HG03045 (cell line): Measurements from ENCODE around the gene RAB3C.

Experiments
- ATAC-seq: cut with Tn5 transposase; IDR thresholded peaks from one replicate; pipeline ENCODE4 v1.9.1; 2021; ENCODE audit warnings: mild to moderate bottlenecking, moderate library complexity; ENCODE audit not compliant: unreplicated experiment

RAB3C gene

DNA sequence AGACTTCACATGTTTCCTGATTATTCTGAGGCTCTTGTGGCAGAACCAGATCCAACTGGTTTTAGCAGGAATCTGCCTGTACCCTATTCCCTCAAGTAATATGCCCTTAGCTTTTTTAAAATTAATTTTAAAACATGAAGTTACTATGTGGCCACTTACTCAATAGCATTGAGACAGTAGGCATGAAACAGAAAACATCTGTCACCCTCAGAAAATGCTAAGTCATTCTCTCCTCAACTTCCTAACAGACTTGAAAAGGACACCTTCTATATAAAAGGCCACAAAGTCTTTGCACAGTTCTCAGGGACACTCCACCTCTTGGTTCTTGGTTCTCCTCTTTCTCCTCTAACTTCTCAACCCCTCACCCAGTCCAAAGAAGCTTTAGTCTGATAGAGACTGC is 277.8 kb downstream of the RAB3C start:
- no peak for ATAC-seq

DNA sequence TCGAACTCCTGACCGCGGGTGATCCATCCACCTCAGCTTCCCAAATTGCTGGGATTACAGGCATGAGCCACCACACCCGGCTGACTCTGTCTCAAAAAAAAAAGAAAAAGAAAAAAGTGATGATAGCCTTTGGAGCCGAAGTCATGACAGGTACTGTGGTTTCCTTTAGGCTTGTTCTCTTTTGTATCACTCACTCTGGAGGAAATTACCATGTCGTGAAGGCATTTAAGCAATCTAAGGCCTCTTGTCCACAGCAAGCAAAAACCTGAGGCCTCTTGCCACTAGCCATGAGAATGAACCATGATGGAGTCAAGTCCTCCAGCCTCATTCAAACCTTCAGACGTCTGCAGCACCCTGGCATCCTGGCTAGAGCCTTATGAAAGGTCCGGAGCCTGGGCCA is 286.1 kb downstream of the RAB3C start:
- ATAC-seq: no peak

DNA sequence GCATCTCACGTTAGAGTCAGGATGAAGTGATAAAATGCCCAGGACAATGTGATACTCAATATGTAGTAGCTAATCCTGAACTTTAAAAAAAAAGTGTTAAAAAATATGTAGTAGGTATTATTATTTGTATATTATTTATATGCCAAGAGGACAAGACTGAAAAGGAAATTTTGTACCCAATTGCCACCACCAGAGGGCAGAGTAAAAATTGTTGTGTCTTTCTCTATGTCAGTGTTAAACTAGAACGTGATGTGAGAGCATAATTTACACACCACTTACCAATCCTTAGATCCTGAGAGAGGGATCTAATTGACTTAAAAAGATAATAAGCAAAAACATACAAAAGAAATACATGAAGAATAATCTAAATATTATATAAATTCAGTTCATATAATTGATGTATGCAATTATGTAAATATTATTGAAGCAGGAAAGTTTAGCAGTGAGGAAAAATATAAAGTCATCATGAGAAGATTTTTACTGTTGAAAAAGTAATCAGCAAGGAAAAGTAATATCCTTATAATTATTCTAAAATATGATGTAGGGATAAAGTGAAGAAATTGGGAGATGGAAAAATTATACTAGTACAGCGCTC is 288.9 kb downstream of the RAB3C start:
- no peak for ATAC-seq

GRCh38 chr5:58872670-58873273 is 289.9 kb downstream of the RAB3C start:
- no peak for ATAC-seq

GRCh38 chr5:58875599-58875998 is 292.7 kb downstream of the RAB3C start:
- ATAC-seq: no peak

DNA sequence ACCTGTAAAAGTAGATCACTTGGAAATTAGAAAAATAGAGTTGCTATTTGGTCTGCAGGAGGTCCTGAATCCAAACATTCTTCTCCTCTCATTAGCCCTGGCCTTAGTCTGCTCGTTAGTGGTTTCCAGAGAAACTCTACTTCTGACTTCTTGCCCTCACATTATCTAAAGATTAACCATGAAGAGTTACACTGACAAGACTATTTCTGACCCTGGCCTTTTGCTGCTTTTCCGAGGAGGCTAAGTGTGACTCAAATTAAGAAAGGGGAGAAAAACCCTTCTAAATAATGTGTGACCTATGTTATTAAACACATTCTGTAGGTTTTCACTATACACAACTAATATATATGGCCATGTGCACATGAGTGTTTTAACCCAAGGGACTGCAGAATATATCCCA is 302.4 kb downstream of the RAB3C start:
- no peak for ATAC-seq

GRCh38 chr5:58886315-58887207 is 303.7 kb downstream of the RAB3C start:
- ATAC-seq: peak; percentile 86

GRCh38 chr5:58887311-58887710 is 304.4 kb downstream of the RAB3C start:
- no peak for ATAC-seq

DNA sequence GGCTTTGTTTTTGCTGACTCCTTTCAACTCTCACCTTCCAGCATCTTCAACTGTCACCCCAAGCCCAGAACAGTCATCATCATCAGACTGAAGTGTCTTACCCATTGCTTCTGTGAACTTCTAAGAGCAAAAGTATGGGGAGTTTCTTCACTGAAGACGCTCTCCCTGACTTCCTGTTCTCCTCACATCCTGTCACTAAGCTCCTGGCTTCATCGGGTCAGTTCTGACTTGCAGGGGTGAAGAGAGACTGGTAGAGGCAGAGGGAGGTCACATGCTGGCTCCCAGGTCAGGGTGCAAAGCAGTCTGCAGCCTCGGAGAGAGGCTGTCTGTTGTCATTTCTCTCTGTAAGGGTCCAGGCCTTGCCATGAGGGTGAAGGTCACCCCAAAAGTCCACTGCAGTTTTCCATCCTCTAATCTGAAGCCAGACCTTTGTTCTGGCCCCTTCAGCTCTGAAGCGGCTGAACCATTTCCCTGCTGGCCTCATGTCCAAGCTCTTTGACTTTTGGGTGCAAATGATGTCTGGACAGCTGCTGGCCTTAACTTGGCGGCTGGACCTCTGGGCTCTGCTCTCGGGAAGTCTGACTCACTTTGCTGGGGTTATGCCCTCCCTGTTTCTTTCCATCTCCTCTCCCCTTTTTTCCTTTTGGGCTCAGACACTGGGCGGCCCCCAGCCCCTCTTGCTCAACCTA is 305.0 kb downstream of the RAB3C start:
- ATAC-seq: no peak

- ATAC-seq: no peak
These were observed 307.4 kb downstream of the RAB3C start for GRCh38 chr5:58890265-58890664.

- ATAC-seq: no peak
These were observed 307.8 kb downstream of the RAB3C start for GRCh38 chr5:58890701-58891085.

DNA sequence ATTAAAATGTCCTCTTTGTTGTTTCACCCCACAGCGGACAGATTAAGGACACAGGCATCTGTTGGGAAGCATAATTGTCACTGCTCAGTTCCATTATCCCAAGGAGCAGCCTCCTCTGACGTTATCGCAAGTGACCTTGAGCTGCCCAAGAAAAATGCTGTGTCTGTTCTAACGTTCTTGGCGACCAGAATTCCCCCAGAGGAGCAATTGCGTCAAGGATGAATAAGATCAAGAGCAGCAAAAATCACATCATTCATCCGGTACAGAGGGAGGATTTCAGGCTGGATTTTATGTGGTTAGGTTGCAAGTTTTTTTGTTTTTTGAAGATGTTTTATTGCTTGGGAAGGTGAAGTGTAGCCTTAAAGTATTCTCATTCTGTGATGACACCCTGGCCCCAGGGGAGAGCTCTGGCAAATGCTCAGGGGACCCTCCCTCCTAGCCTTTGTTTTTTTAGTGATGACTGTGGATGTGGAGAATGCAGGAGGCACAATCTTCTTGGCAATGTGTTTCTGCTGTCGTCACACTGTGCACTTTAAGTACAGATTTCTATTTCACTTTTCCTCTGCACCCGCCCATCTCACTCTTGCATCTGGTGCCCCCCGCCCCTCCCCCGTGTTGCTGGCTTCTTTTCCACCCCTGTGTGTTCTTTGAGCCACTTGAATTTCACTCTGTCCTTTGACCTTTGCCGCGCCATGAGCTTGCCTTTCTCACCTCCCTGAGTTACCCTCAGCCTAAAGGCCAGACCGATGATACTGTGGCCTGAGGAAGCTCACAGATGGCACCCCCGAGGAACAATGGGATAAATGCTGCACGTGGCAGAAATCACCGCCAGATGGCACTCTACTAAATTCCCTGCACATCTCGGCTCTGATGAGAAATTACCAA is 308.5 kb downstream of the RAB3C start:
- no peak for ATAC-seq

GRCh38 chr5:58891971-58892343 is 309.1 kb downstream of the RAB3C start:
- ATAC-seq: no peak

GRCh38 chr5:58893551-58893950 is 310.7 kb downstream of the RAB3C start:
- ATAC-seq: no peak

GRCh38 chr5:58898006-58898405 is 315.1 kb downstream of the RAB3C start:
- ATAC-seq: no peak

DNA sequence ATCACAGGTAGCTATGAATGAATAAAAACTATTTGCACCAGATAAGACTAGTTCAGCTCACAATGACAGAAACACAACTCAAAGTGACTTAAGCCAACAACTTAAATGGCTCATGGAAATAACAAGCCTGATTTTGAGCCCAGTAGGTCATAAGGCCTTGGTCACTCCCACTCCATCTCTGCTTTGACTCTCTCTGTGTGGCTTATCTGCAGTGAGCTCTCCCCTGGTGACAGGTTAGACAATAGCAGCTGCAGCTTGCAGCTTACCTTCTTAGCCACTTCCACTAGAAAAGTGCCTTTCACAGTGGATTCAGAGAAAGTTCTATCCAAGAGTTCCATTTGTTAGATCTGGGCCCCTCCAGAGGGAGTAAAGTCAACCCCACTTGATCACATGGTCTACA is 315.7 kb downstream of the RAB3C start:
- ATAC-seq: no peak

DNA sequence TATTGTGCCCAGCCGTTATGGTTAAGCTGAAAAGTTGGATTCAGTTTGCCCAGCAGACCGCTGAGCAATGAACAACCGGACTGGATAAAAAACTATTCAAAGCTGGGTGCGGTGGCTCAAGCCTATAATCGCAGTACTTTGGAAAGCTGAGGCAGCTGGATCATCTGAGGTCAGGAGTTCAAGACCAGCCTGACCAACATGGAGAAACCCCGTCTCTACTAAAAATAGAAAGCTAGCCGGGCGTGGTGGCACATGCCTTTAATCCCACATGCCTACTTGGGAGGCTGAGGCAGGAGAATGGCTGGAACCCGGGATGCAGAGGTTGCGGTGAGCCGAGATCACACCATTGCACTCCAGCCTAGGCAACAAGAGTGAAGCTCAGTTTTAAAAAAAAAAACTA is 318.4 kb downstream of the RAB3C start:
- no peak for ATAC-seq

DNA sequence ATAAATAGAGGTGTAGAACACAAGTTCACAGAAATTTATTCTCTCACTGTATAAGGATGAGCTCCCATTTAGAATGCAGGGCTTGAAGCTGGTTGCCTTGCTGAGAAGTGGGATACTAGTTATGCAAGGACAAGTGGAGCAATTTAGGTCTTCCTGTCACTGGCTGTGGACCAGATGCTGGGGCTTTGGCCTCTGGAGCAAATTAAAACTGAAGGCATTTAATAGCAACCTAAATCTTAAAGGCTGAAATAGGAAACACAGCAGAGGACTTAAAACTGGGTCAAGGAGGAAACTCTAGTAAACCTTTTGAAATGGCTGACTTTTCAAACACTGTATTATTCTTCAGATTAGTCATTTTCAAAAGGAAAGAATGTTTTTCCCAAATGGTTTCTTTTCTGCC is 319.4 kb downstream of the RAB3C start:
- no peak for ATAC-seq

GRCh38 chr5:58902765-58903164 is 319.9 kb downstream of the RAB3C start:
- no peak for ATAC-seq

DNA sequence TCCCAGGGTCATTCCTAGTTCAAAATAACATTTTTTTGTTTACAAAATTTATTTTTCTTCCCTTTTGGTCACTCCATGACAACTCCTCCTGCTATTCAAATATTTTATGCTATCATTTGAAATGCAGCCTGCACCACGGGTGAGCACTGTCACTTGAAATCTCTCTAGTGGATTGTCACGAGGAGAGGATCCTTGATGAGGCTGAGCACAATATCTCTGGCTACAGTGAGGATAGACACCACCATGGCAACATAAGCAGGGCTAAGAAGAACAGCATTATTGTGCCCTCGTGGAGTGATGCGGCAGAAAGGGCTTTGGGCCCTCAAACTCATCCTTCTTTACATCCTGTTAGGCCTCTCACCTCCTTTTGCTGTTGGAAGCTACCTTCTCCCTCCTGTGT is 321.9 kb downstream of the RAB3C start:
- no peak for ATAC-seq

DNA sequence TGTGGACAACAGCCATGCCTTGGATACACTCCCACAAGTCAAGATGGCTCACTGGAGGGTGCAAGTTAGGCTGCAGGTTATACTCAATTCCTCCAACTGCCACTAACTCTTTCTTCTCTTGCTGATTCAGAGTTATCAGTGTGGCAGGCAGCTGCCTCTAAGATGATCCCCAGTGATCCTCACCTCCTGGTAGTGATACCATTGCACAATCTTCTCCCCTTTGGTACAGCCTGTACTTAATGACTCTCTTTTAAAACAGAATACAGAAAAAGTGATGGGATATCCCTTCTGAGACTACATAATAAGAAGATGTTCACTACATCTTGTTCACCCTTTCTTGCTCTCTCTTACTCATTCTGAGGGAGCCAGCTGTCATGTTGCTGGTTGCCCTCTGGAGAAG is 323.1 kb downstream of the RAB3C start:
- ATAC-seq: no peak
